ENCODE data around the gene PLXNC1.
"Not testable (repeated sequence)": the region's sequence is repeated elsewhere in the genome, so short reads cannot be mapped to it uniquely, and the experiment has no call there.

The PLXNC1 gene

GRCh38 chr12:94299846-94300245 lies 151.5 kb downstream of the PLXNC1 start:
- in situ Hi-C loops (cut with MboI; ENCODE audit: low pct_unique_long_range_greater_than_20kb, low sequenced_read_pairs): no loop called here
- DNase-seq: no peak

DNA sequence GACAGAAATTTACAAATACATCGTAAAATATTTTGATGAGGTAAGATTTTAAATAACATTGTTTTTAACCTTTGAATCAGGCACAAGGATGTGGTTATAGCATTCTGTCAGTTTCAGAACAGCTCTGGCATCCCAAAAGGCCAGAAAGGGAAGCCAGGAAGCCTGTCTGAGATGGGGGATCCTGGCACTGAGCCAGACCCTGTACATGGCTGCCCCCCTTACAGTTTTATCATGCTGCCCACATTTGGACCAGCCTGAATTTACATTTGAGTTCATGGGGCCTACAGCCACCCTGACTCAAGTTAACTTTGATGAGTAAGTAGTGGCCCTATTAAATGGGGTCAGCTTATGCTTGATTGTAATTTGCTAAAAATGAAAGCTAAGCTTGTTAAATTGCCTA lies 155.6 kb downstream of the PLXNC1 start:
- DNase-seq: no peak
- in situ Hi-C loops (cut with MboI; ENCODE audit: low pct_unique_long_range_greater_than_20kb, low sequenced_read_pairs): no loop called here

GRCh38 chr12:94304566-94305061 lies 156.2 kb downstream of the PLXNC1 start:
- in situ Hi-C loops (cut with MboI; ENCODE audit: low pct_unique_long_range_greater_than_20kb, low sequenced_read_pairs): no loop called here
- DNase-seq: no peak

DNA sequence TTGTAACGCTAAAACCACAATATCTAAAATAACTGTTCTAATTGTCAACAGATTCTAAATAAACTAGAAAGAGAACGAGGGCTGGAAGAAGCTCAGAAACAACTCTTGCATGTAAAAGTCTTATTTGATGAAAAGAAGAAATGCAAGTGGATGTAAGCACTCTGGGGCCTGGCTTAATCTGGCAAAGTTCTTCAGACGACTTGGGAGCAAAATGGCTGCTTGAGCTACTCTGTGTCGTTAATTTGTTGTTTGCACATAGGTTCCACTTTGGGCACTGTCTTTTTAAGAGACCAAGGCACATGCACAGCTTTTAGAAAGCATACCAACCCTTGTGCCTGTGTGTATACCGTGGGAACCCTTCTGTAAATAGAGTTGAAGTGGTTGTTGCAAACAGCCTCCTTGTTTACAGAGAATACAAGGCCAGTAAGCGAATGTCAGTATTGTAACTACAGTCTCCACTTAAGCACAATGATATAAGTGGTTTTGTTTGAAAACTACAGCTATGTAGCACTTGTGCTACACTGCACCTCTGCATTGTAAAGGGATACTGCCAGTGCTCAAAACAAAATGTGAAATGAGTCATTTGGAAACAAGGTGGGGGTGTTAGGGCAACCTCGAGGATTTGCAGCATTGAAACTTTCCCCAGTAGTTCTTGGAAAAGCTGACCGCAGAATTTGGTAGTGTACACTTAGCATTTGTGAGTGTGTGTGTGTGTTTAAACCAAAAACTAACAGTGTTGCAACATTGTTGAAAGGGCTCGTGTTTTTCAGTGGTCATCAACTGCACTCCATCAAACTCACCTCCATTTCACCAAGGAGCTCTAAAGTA lies 157.0 kb downstream of the PLXNC1 start:
- no peak for DNase-seq
- in situ Hi-C loops (cut with MboI; ENCODE audit: low pct_unique_long_range_greater_than_20kb, low sequenced_read_pairs): no loop called here

- DNase-seq: no peak
- in situ Hi-C loops (cut with MboI; ENCODE audit: low pct_unique_long_range_greater_than_20kb, low sequenced_read_pairs): no loop called here
Measured at GRCh38 chr12:94308612-94309011, 160.2 kb downstream of the PLXNC1 start.

- DNase-seq: no peak
- in situ Hi-C loops (cut with MboI; ENCODE audit: low pct_unique_long_range_greater_than_20kb, low sequenced_read_pairs): no loop called here
Measured at GRCh38 chr12:94309373-94309772, 161.0 kb downstream of the PLXNC1 start.

DNA sequence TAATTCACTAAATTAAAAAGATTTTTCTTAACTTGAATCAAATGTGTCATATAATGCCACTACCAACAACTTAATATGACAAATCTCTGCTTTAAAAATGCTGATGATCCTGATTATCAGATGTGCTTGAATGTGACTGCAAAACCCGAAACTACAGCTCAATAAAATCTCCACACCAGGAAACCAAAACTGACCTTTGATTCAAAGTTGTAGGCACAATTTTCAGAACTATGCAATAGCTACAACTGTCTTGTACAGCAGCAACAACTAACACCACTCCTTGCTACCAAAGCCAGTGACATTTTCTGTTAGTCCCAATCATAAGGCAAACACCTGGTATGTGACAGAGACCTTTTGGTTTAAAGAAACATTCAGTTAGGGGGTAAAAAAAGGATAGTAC lies 164.0 kb downstream of the PLXNC1 start:
- in situ Hi-C loops (cut with MboI; ENCODE audit: low pct_unique_long_range_greater_than_20kb, low sequenced_read_pairs): no loop called here
- DNase-seq: no peak

GRCh38 chr12:94316600-94316999 lies 168.2 kb downstream of the PLXNC1 start:
- in situ Hi-C loops (cut with MboI; ENCODE audit: low pct_unique_long_range_greater_than_20kb, low sequenced_read_pairs); DNase-seq: not testable (repeated sequence)

DNA sequence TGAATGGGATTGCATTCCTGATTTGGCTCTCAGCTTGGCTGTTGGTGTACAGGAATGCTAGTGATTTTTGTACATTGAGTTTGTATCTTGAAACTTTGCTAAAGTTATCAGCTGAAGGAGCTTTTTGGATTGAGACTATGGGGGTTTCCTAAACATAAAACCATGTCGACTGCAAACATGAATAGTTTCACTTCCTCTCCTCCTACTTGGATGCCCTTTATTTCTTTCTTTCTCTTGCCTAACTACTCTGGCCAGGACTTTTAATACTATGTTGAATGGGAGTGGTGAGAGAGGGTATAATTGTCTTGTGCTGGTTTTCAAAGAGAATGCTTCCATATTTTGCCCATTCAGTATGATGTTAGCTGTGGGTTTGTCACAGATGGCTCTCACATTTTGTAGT lies 169.8 kb downstream of the PLXNC1 start:
- in situ Hi-C loops (cut with MboI; ENCODE audit: low pct_unique_long_range_greater_than_20kb, low sequenced_read_pairs): no loop called here
- DNase-seq: no peak

- in situ Hi-C loops (cut with MboI; ENCODE audit: low pct_unique_long_range_greater_than_20kb, low sequenced_read_pairs): no loop called here
Measured at GRCh38 chr12:94320109-94320508, 171.7 kb downstream of the PLXNC1 start.

DNA sequence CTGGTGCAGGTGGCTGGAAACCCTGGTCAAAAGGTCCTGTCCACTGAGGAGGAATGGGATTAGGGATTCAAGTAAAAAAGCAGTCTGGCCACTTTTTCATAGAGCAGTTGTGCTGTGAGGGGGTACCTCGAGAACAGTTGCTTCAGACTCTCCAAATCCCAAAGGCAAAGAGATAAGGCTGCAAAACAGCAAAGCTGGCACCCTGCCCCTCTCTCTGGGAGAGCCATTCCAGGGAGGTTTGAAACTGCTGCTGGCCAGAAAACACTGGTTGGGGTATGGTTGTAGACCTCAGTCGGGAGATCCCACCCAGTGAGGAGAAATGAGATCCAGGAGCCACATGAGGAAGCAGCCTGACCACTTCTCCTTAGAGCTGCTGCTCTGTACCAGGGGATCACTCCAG lies 174.0 kb downstream of the PLXNC1 start:
- in situ Hi-C loops (cut with MboI; ENCODE audit: low pct_unique_long_range_greater_than_20kb, low sequenced_read_pairs): no loop called here
- DNase-seq: no peak

More at GRCh38 chr12:94320109-94320508, 171.7 kb downstream of the PLXNC1 start:
- no peak for DNase-seq

GRCh38 chr12:94326234-94326633 lies 177.9 kb downstream of the PLXNC1 start:
- no peak for DNase-seq
- in situ Hi-C loops (cut with MboI; ENCODE audit: low pct_unique_long_range_greater_than_20kb, low sequenced_read_pairs): no loop called here

DNA sequence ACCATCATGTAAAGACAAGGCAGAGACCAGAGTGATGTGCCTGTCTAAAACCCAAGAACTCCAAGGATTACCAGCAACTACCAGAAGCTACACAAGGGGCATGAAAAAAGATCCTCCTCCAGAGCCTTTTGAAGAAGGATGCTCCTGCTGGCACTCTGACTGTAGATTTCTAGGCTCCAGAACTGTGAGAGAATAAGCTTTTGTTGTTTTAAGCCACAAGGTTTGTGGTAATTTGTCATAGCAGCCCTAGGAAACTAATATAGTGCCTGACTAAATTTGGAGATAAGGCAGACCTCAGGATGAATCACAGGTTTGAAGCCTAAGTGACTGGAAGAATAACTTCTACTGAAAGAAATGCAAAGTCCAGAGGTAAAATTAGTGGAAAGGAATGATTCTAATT lies 178.3 kb downstream of the PLXNC1 start:
- in situ Hi-C loops (cut with MboI; ENCODE audit: low pct_unique_long_range_greater_than_20kb, low sequenced_read_pairs): no loop called here
- DNase-seq: no peak

- in situ Hi-C loops (cut with MboI; ENCODE audit: low pct_unique_long_range_greater_than_20kb, low sequenced_read_pairs): no loop called here
Measured at GRCh38 chr12:94327809-94328208, 179.4 kb downstream of the PLXNC1 start.

GRCh38 chr12:94329366-94329765 lies 181.0 kb downstream of the PLXNC1 start:
- DNase-seq: no peak

More at GRCh38 chr12:94327809-94328208, 179.4 kb downstream of the PLXNC1 start:
- no peak for DNase-seq

DNA sequence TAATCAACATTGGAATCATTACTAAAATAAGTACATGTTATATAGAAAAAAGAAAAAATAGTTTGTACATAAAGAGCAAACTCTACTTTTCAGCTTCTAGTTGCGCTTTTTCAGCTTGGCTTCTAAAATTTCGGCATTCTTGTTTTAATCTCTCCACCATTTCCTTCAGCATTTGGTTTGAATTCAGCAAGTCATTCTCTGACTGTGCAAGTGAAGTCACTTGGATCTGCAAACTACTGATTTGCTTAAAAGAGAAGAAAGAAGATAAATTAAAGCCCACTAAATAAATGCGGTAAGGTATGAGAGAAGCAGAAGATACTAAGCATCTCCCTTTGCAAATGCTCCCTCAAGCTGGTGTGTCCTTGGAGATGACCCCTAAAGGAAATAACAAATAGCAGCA lies 185.0 kb downstream of the PLXNC1 start:
- in situ Hi-C loops (cut with MboI; ENCODE audit: low pct_unique_long_range_greater_than_20kb, low sequenced_read_pairs): no loop called here
- DNase-seq: no peak

More at GRCh38 chr12:94329366-94329765, 181.0 kb downstream of the PLXNC1 start:
- in situ Hi-C loops (cut with MboI; ENCODE audit: low pct_unique_long_range_greater_than_20kb, low sequenced_read_pairs): no loop called here

- no peak for DNase-seq
- in situ Hi-C loops (cut with MboI; ENCODE audit: low pct_unique_long_range_greater_than_20kb, low sequenced_read_pairs): no loop called here
Measured at GRCh38 chr12:94336211-94336925, 188.0 kb downstream of the PLXNC1 start.

DNA sequence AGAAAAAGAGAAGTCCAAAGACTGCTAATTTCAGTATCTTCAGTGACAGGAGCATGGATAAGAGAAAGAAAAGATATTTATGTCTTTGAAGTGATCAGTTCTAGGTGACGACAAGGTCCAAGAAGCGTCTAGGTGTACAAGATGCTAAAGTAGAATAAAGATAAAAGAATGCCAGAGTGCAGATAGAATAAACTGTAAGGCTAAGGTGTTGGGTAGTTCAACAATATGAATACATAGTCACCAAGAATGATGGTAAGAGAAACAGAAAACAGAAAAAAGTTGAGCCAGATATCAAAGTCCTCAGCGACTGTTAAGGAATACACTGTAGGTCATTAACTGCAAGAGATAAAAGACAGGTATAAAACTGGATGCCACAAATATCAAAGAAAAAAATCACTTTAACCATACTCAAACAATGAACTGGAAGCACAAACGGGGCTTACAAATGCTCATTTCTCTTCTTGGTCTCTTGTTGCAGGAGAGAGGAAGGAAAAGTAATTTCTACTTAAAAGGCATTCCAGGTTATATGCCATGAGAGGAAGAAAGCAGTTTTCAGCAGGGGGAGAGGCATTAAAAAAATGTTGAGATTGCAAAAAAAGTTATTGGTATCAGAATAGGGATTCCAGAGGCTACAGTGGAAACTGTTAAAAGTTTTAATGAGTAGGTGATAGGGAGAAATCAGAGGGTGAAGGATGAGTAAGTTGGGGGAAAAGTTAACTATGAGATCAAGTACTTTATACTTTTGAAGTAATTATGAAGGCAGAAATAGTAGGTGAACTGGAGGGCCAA lies 189.8 kb downstream of the PLXNC1 start:
- in situ Hi-C loops (cut with MboI; ENCODE audit: low pct_unique_long_range_greater_than_20kb, low sequenced_read_pairs): no loop called here
- no peak for DNase-seq

GRCh38 chr12:94340573-94340972 lies 192.2 kb downstream of the PLXNC1 start:
- no peak for DNase-seq
- in situ Hi-C loops (cut with MboI; ENCODE audit: low pct_unique_long_range_greater_than_20kb, low sequenced_read_pairs): no loop called here

GRCh38 chr12:94353130-94353529 lies 204.8 kb downstream of the PLXNC1 start:
- no peak for DNase-seq
- in situ Hi-C loops (cut with MboI; ENCODE audit: low pct_unique_long_range_greater_than_20kb, low sequenced_read_pairs): no loop called here

All from KBM-7 (cell line).